Ishikawa (cell line): ENCODE results near the gene MMP11.

ENCODE experiments used
- CEBPB ChIP-seq: IDR thresholded peaks from 2 replicates; pipeline ENCODE4 v1.6.1; 2012
- CREB1 ChIP-seq: IDR thresholded peaks from 2 replicates; pipeline ENCODE4 v1.6.1; 2012; ENCODE audit warnings: low read depth
- EGR1 ChIP-seq: IDR thresholded peaks from 2 replicates; pipeline ENCODE4 v1.6.1; 2012
- EP300 ChIP-seq: IDR thresholded peaks from 2 replicates; pipeline ENCODE4 v1.6.1; 2012; ENCODE audit warnings: borderline replicate concordance
- FOXM1 ChIP-seq: IDR thresholded peaks from 2 replicates; pipeline ENCODE4 v1.6.1; 2012; ENCODE audit warnings: low read depth, borderline replicate concordance
- MAX ChIP-seq: IDR thresholded peaks from 2 replicates; pipeline ENCODE4 v1.6.1; 2012
- NFIC ChIP-seq: IDR thresholded peaks from 2 replicates; pipeline ENCODE4 v1.6.1; 2012
- RAD21 ChIP-seq: IDR thresholded peaks from 2 replicates; pipeline ENCODE4 v1.6.1; 2012; ENCODE audit warnings: low read depth
- REST ChIP-seq: IDR thresholded peaks from 2 replicates; pipeline ENCODE4 v1.6.1; 2012; ENCODE audit warnings: low read depth, mild to moderate bottlenecking
- TAF1 ChIP-seq: IDR thresholded peaks from 2 replicates; pipeline ENCODE4 v1.6.1; 2012; ENCODE audit warnings: low read depth, mild to moderate bottlenecking
- TCF12 ChIP-seq: IDR thresholded peaks from 2 replicates; pipeline ENCODE4 v1.6.1; 2012; ENCODE audit warnings: low read depth
- TEAD4 ChIP-seq: IDR thresholded peaks from 2 replicates; pipeline ENCODE4 v1.6.1; 2012
- USF1 ChIP-seq: IDR thresholded peaks from 2 replicates; pipeline ENCODE4 v1.6.1; 2012
- YY1 ChIP-seq: IDR thresholded peaks from 2 replicates; pipeline ENCODE4 v1.6.1; 2012; ENCODE audit warnings: low read depth
- ZBTB7A ChIP-seq: IDR thresholded peaks from 2 replicates; pipeline ENCODE4 v1.6.1; 2012; ENCODE audit warnings: low read depth

MMP11 gene

GRCh38 chr22:23816156-23816976 is 43.7 kb downstream of the MMP11 start:
- TF ChIP-seq USF1 (no peak), TCF12 (no peak), FOXM1 (no peak), EP300 (no peak), REST (no peak), EGR1 (no peak), YY1 (no peak), TAF1 (no peak), CREB1 (no peak)

GRCh38 chr22:23817146-23817545 is 44.5 kb downstream of the MMP11 start:
- TF ChIP-seq TAF1 (no peak), MAX (no peak), YY1 (no peak), EP300 (no peak), TEAD4 (no peak), NFIC (no peak), RAD21 (no peak), TCF12 (no peak), EGR1 (no peak), FOXM1 (no peak), CREB1 (no peak), CEBPB (no peak)

GRCh38 chr22:23818541-23818940 is 45.9 kb downstream of the MMP11 start:
- no peak for TF ChIP-seq RAD21
- TF ChIP-seq NFIC: no peak
- no peak for TF ChIP-seq CREB1
- no peak for TF ChIP-seq TAF1
- TF ChIP-seq REST: no peak
- TF ChIP-seq EGR1: no peak
- TF ChIP-seq TCF12: no peak
- TF ChIP-seq ZBTB7A: no peak
- no peak for TF ChIP-seq TEAD4
- TF ChIP-seq EP300: no peak
- TF ChIP-seq YY1: no peak

GRCh38 chr22:23820748-23821211 is 48.1 kb downstream of the MMP11 start:
- TF ChIP-seq RAD21: no peak
- TF ChIP-seq NFIC: no peak
- no peak for TF ChIP-seq TCF12
- no peak for TF ChIP-seq ZBTB7A
- TF ChIP-seq EP300: no peak
- no peak for TF ChIP-seq EGR1
- no peak for TF ChIP-seq REST
- no peak for TF ChIP-seq CREB1
- TF ChIP-seq USF1: no peak
- no peak for TF ChIP-seq MAX
- no peak for TF ChIP-seq CEBPB
- no peak for TF ChIP-seq TAF1
- no peak for TF ChIP-seq YY1
- TF ChIP-seq FOXM1: no peak
